DND-41 (cell line): Measurements from ENCODE around the gene MVB12B.

ENCODE experiments used
- EZH2 ChIP-seq: IDR thresholded peaks from 3 replicates; pipeline ENCODE4 v1.6.1; 2012; ENCODE audit warnings: borderline replicate concordance, low read depth, mild to moderate bottlenecking, moderate library complexity, low read length, inconsistent platforms; ENCODE audit not compliant: severe bottlenecking
- TF ChIP-seq, protein P1 (sequence below): IDR thresholded peaks from 2 replicates; pipeline ENCODE4 v1.5.1; 2012; ENCODE audit warnings: borderline replicate concordance, low read length, moderate library complexity, mild to moderate bottlenecking; ENCODE audit not compliant: poor library complexity, severe bottlenecking; ENCODE audit errors: extremely low read depth

DNA sequence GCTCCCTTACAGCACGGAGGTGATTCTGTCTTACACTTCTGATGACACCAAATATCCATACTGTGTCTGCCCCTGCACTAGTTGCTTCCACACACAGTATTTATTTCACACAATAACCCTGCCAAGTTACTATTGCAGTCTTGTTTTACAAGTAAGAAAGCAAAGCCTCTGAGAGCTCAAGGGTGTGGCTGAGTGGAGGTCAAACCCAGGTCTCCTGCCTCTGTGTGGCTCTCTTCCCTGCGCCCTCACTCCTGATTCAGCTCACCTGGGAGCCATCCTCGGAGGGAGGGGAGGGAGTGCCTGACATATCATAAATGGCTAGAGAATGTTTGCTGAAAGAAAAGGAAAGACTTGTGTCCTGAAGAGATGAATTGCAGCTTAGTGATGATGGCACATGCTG lies 41.0 kb downstream of the MVB12B start:
- TF ChIP-seq, protein P1, sequence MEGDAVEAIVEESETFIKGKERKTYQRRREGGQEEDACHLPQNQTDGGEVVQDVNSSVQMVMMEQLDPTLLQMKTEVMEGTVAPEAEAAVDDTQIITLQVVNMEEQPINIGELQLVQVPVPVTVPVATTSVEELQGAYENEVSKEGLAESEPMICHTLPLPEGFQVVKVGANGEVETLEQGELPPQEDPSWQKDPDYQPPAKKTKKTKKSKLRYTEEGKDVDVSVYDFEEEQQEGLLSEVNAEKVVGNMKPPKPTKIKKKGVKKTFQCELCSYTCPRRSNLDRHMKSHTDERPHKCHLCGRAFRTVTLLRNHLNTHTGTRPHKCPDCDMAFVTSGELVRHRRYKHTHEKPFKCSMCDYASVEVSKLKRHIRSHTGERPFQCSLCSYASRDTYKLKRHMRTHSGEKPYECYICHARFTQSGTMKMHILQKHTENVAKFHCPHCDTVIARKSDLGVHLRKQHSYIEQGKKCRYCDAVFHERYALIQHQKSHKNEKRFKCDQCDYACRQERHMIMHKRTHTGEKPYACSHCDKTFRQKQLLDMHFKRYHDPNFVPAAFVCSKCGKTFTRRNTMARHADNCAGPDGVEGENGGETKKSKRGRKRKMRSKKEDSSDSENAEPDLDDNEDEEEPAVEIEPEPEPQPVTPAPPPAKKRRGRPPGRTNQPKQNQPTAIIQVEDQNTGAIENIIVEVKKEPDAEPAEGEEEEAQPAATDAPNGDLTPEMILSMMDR, result no peak
- no peak for TF ChIP-seq EZH2
